Upper lobe of left lung (tissue), 4 donors: Measurements from ENCODE around the gene PROSER3.

ENCODE experiments used
- EP300 ChIP-seq, 4 donors: sonication (generic); formaldehyde crosslinking; IDR thresholded peaks; one replicate each; pipeline ENCODE4 v1.5.1; 2017; ENCODE audit warnings: antibody characterized with exemption in 4 of 4, control low read depth in 2 of 4
- POLR2A ChIP-seq, 4 donors: fragments of 450-650 bp; IDR thresholded peaks; one replicate each; pipeline ENCODE4 v1.5.1; 2016 to 2017; ENCODE audit warnings: antibody characterized with exemption in 4 of 4, mild to moderate bottlenecking in 2 of 4
- TF ChIP-seq, protein P1 (sequence below), 6 experiments: fragments of 450-650 bp in 4 of 6; fragments of 200-600 bp in 2 of 6; sonication (generic) in 2 of 6; IDR thresholded peaks; one replicate each; pipeline ENCODE4 v1.5.1; 2016 to 2019; ENCODE audit warnings: antibody characterized with exemption in 6 of 6

DNA sequence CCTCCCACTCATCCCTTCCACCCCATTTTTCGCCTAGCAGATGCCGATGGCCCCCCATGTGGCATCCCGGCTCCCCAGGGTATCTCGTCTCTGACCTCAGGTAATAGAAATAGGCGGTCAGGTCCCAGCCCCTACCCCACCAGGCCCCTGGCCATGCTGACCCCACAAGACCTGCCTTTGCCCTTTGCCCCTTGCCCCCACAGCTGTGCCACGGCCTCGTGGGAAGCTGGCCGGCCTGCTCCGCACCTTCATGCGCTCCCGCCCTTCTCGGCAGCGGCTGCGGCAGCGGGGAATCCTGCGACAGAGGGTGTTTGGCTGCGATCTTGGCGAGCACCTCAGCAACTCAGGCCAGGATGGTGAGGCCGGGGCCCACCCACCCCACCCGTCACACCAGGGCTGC is 22.7 kb downstream of the PROSER3 start:
- TF ChIP-seq, protein P1, sequence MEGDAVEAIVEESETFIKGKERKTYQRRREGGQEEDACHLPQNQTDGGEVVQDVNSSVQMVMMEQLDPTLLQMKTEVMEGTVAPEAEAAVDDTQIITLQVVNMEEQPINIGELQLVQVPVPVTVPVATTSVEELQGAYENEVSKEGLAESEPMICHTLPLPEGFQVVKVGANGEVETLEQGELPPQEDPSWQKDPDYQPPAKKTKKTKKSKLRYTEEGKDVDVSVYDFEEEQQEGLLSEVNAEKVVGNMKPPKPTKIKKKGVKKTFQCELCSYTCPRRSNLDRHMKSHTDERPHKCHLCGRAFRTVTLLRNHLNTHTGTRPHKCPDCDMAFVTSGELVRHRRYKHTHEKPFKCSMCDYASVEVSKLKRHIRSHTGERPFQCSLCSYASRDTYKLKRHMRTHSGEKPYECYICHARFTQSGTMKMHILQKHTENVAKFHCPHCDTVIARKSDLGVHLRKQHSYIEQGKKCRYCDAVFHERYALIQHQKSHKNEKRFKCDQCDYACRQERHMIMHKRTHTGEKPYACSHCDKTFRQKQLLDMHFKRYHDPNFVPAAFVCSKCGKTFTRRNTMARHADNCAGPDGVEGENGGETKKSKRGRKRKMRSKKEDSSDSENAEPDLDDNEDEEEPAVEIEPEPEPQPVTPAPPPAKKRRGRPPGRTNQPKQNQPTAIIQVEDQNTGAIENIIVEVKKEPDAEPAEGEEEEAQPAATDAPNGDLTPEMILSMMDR (IDR thresholded peaks at IDR 0.05): no peak
- no peak for TF ChIP-seq EP300 (IDR thresholded peaks at IDR 0.05)
- no peak for TF ChIP-seq POLR2A (IDR thresholded peaks at IDR 0.05)
